Germinal center (tissue), 1 donor: ENCODE results near the gene ANKRD66.
"Not testable (repeated sequence)": the region's sequence is repeated elsewhere in the genome, so short reads cannot be mapped to it uniquely, and the experiment has no call there.

ENCODE experiments used
- DNase-seq: peaks from one replicate; pipeline ENCODE4 v3.0.0; 2012; ENCODE audit warnings: mixed read lengths, low spot score

ANKRD66 gene

DNA sequence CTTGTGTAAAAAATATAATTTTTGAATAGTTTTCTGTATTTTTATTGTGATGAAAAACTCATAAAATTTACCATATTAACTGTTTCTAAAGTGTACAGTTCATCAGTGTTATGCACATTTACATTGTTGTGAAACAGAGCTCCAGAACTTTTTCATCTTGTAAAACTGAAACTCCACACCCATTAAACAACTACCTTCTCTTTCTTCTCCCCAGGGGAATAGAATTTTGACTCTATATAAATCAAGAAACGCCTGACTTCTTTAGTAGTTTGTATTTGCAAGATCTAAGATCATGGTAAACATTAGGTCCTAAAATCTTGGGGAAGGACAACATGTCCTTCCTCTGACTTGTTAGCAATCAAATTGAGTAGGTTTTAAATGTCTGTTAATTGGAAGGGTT, 9.1 kb downstream of the ANKRD66 start:
- no peak for DNase-seq

DNA sequence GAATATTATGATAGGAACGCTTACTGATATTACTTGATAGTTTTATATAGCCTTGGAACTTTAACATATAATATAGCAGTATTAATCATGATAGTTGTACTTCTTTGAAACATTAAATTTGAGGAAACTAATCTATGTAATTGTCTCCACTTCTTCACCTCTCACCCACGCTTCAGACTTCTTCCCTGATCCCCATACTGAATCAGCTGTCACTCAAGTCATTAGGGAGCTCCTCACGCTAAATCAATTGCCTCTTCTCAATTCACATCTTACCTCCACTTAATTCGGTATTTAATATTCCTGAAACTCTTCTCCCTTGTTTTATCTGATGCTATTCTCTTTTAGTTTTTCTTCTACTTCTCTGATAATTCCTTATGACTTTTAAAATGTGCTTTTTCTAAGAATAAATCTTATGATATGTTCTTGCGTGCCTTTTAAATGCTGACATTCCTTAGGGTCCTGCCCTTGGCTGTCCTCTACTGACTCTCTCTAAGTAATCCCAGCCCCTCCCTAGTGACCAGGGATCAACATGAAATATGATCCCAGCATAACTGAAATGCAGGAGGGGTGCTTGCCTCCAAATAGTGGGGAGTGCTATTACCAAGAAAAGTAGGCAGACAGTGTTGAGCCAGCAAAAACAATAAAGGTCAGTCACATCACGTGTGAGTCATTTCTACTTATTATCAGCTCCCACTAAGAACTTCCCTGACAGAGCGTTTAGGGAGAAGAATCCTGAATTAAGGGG, 9.9 kb downstream of the ANKRD66 start:
- DNase-seq = no peak

DNA sequence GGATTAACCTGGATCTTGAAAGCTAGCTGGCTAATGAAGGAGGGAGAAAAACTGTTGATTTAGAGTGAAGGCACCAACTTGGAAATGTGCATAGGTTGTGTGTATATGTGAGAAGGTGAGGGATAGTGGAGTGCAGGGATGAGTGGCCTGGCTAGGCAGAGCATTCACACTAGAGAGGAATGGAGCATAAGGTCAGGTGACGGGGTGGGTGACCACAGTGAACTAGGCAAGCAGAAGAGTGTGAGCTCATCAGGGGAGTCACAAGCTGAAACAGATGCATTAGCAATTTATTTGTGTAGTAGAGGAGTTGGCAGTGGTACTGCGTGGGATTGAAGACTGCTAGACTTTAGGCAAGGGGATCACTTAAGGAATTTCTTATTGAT, 10.5 kb downstream of the ANKRD66 start:
- DNase-seq = no peak

DNA sequence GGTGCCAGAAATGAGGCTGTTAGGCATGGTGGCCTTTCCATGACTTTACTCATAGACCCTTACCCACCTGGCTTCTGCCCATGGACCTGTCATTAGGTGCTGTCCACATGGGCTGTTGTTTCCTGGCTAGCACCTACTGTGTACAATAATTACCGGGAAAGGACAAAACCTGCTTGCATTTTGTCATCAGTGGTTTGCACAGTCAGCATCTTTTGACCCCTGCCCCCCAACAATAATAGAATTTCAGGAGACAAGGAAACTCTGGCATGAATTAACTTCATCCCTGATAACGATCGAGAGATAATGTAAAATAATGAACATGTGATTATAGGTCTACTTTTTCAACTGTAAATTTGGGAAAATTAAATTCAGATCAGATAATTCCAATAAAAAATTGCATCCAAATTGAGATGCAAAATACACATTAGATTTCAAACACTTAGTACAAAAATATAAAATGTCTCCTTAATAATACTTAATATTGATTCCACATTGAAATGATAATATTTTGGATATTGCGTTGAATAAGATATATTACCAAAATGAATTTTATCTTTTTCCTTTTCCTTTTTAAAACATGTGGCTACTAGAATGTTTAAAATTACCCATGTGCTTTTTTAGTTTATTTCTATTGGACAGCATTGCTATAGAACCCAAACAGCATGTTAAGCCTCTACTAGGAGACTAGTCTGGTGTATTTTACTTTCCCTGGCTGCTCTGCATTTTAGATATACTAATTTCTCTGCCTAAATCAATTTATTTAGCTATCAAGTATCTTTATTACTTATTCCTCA, 12.4 kb downstream of the ANKRD66 start:
- no peak for DNase-seq

DNA sequence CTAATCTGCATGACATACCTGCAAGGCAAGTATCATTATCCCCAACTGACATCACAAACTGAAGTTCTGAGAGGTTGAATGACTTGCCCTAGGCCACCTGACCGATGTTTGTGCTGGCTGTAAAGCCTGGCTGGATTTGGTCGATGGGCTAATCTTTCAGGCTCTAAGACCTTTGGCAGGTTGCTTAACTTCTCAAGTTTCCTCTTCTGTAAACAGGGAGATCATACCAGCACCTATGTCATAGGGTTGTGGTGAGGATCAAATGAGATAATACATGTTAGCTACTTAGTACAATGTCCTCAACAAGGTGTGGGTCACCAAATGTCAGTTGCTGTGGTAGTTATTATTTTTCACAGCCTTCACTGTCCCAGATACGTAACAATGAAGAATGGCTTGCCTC, 14.2 kb downstream of the ANKRD66 start:
- DNase-seq = no peak

DNA sequence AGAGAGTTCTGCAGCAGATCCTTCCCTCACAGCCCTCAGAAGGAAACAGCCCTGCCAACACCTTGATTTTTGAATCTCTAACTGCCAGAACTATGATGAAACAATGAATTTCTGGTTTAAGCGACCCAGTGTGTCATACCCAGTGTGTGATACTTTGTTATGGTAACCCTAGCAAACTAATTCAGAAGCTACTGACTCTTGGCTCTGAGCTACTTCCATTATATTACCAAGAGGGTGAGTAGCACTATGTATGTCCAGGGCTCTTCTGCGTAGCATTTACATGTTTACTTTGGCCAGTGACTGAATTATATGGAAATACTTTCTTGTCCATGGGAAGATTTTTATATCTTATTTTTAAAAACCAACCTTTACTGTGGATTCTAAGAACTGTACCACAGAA, 16.7 kb downstream of the ANKRD66 start:
- DNase-seq = no peak

DNA sequence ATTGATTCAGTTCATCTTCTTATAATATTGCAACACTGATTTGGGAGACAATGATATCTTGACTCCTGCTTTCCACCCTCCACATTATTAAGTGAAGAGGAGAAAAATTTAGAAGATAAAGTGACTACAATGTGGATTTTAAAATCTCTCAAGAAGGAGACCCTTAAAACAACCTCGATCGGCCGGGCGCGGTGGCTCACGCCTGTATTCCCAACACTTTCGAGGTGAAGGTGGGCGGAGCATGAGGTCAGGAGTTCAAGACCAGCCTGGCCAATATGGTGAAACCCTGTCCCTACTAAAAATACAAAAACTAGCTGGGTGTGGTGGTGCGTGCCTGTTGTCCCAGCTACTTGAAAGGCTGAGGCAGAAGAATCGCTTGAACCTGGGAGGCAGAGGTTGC, 17.5 kb downstream of the ANKRD66 start:
- not testable (repeated sequence) for DNase-seq

DNA sequence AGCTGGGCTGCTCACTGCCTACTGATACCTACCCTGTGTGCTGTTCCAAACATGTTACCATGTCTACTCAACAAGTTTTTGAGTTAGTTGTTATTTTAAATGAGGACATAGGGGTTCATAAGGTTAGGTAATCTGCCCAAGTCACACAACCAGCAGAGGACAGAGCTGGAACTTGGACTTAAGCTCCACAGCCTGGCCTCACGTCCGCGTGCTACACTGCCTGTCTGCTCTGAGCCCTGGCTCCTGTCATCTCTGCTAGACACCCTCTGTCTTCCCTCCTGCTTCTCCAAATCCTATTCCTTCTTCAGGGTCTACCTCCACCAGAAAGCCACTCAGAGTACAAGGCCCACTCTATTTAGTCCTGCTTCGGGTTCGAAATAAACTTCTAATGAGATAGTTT, 18.2 kb downstream of the ANKRD66 start:
- DNase-seq = no peak

DNA sequence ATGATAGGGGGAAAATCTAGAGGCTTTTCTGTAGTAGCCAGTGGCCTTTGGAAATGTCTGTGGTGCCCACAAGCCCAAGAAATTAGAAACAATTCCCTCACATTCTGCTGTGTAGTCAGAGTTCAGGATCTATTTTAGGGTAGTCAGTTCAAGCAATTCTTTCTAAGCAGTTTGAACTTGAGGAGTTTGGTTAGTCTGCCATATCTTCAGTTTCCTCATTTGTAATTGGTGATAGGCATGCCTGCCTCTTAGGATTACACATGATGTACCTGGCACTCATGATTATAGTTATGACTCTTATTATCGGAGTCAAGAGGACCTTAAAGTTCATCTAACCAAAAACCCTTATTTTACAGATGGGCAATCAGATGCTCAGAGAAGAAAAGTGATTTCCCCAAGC, 25.3 kb downstream of the ANKRD66 start:
- DNase-seq = no peak

DNA sequence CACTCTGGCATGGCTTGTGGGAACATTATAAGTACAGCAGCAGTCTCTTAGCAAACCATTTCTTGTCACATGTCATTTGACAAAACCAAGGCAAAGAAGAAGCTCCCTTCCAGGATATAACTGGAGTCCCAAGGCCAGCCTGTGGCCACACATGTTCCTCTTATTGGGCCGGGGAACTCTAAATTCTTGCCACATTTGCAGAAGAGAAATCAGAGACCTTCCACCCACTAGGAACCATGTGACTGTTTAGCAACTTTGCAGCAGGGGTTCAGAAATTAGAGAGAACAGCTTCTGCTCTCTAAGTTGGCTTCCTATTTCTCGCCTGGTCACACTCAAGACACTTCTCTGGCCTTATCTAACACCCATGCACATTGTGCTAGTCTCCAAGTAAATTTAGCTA, 26.0 kb downstream of the ANKRD66 start:
- DNase-seq = peak; percentile 2

DNA sequence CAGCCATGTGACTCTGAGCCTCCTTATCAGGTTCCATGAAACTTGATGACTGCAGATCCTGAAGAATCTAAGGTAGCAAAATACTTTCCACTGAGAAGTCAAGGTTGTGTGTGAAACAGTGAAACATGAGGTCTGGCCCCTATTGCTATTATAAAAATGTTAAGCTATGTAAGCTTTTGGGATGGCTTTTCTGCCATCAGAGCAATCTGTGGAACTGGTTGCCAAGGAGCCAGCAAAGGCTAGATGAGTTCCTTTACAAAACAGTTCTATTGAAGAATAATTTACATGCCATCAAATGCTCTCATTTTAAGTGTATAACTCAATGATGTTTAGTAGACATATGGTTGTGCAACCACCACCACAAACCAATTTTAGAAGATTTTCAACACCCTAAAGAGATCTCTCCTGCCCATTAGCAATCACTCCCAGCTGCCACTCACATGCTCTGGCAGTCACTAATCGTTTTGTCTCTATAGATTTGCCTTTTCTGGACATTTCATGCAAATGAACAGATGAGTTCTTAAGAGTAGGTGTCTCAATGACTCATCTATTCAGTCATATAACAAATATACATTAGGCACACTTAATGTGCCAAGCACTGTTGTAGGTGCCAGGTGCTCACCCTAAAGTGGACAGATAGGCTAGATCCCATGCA, 26.6 kb downstream of the ANKRD66 start:
- DNase-seq = no peak

DNA sequence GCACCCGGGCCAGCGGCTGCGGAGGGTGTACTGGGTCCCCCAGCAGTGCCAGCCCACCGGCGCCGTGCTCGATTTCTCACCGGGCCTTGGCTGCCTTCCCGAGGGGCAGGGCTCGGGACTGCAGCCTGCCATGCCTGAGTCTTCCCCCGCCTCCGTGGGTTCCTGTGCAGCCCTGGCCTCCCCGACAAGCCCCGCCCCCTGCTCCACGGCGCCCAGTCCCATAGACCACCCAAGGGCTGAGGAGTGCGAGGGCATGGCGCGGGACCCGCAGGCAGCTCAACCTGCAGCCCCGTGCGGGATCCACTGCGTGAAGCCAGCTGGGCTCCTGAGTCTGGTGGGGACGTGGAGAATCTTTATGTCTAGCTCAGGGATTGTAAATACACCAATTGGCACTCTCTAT, 28.0 kb downstream of the ANKRD66 start:
- DNase-seq = not testable (repeated sequence)

DNA sequence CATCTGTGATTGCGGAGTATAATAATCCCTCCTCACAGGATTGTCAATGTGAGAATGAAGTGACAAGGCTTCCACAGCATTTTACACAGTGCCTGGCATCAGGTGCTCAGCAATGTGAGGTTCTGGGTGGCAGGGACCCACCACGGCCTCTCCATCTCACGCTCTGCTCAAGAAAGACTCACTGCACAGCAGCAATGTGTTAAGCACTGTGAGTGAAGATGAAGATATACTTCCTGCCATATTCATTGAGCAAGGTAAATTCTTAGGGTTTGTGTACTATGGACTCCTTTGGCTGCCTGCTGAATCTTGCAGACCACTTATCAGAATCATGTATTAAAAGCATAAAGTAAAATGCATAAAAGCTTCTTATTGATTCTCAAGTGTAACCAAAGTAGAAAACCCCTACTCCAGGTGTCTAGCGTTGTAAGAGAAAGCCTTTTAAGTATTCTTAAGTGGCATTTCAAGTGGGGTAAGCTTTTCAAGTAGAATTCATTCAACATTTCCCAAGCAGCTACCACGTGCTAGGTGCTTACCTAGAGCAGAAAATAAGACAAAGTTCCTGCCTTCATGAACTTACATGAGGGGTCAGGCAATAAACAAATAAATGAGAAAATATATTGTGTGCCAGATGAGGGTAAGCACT, 29.5 kb downstream of the ANKRD66 start:
- no peak for DNase-seq

DNA sequence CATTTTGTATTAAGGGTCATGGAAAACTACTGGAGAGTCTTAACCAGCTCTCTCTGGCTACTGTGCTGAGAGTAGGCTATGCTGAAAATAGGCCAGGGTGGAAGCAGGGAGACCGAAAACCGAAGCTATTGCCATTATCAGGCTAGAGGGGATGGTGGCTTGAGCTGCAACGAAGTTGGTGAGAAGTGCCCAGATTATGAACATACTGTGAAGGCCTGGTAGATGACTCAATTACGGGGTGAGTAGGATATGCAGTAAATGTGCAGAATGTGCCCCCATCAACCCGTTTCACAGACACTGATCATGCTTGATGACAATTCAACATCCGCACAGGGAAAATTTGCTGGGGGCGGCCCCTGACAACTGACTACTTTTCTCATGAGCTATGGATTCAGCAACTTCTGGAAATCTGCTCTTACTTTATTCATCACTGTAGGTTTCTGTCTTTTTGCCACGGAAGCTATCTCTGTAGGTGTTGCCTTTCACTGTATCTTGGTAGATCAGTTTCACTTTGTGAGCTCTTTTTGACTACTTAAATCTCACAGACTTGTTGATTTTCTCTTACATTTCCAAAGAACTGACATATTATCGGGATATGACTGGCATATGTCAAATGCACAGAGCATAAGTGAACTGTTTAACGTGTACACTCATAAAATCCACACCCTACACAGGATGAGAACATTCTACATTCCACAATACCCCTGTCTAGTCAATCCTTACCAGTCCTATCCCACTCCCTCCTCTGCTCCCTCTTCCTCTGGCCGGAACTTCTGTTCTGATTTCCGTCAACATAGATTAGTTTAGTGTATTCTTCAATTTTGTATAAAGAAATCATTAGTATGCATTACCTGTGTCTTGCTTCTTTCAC, 31.0 kb downstream of the ANKRD66 start:
- no peak for DNase-seq

DNA sequence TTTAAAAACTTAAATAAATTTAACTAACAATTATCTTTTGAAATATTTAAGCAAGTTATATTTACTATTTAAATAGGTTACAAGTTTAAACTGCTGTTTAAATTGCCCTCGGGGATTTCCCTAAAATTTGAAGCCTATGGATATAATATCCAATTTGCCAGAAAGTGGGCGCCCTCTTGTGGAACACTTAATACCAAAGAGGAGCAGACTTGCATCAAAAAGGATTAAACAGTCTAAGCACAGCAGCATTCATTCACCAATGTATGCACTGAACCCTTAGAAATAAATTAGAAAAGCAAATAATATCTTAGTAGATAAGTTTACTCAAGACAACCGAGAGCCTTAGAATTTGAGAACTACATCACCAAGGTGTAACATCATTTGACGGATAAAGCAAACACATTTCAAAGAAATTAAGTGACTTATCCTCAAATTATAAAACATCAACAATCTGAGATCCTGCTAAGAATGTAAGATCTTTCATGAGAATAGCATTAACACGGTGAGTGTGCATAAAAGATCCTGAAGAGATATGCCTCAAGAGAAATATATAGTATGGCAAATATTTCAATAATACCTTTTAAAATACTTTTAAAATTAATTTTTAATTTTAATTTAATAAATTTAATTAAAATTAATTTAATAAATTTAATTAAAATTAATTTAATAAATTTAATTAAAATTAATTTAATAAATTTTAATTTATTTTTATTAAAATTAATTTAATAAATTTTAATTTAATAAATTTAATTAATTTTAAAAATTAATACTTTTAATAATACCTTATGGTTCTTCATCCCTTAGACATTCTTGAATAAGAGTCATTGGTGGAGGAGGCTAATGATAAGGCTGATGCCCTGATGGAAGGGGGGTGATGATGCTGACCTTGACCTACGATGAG, 35.0 kb downstream of the ANKRD66 start:
- peak; percentile 11 for DNase-seq

DNA sequence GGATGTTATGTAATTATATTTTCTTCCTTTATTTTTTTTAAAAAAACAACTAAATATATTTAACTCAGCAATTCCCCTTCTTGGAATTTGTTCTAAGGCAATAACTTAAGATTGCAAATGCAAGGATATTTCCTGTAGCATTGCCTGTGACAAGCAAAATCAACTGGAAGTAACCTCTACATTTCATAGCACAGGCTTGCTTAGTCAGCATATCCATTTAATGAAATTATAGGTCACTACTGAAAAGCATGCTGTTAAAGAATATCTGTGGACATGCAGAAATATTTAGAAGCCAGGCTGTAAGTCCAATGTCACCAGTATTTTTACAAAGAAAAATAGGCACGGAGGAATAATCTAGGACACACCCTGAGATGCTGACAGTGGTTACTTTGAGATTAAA, 37.8 kb downstream of the ANKRD66 start:
- no peak for DNase-seq

DNA sequence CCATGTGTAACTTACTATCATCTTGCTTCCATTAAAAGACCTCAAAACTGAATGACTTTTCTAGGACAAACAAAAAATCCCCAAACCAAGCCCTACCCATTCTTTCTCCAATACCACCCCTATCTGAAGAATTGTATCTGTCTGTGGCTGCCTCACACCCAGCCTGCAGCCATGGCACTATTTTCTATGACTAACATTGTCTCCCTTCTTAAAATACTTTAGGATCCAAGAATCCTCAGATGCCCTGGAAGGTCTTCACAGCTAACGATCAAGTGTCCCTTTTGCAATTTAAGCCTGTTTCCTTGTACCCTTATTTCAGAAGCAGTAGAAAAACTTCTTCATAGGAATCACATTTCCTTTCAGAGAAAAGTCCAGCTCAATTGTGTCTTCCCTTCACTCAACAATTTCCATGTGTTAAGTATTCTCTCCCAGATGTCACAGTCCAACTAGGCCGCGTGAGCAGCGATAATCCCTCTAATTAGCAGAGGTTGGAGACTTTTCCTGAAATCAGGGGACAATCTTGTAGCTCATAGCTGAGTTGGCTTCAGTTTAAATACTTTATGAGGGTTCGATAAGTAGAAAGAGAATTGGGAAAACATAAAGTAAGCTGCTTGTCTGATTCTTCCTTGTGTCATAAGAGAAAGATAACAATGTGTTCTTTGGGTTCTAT, 41.3 kb downstream of the ANKRD66 start:
- no peak for DNase-seq

DNA sequence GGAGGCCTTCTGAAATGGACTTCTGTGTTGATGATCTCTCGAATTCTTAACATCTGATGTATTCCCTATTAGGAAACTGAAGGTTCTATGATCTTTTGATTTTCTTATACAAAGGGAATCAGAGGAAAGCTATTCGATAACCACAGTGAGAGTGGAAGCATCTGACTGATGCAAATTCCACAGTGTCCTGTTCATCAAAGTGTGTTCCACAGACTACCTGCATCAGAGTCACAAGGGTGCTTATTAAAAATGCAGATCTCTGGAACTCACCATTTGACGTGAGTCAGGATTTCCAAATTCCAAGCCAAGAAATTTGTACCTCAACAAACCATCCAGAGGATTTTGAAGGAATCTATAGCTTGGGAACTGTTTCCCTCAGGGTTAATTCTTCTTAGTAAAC, 42.1 kb downstream of the ANKRD66 start:
- DNase-seq = no peak

DNA sequence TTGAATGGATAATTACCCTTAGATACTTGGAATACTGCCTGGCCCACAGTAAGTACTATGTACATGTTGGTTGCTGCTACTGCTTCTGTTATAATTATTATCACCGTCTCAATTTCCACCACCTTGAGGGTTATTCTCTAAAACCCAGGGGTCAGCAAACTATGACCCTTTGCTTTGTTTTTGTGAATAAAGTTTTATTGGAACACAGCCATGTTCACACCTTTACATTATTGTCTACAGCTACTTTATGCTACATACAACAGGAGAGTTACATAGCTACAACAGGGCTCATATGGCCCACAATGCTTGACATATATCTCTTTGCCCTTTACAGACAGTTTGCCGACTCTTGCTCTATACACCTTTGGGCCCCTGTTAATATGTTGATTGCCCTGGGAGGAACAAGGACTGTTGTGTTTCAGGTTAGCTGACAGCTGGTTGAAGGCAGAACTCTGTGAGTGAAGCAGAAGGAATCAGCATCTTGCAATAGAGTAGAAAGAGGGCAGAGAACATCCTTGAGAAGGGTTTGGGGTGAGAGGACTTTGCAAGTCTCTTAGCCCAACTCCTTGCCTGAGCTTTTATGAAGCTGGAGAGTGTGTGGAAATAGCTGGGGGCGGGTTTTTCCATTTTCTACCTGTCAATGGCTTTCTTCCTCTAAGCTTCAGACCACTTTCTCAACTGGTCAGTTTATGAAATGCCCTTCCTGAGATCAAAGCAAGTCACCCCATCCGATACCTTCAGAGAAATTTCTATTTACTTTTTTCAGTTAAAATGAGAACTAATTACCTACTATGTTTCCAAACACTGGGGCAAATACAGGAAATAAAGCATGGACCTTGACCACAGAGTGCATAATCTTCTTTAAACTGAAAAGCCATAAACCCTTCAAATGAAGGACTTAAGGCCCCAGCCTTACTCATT, 43.0 kb downstream of the ANKRD66 start:
- no peak for DNase-seq
